HG03159 (cell line): ENCODE results near the gene GGA2.

Experiments
- ATAC-seq: cut with Tn5 transposase; IDR thresholded peaks from one replicate; pipeline ENCODE4 v1.9.1; 2021; ENCODE audit warnings: mild to moderate bottlenecking, moderate library complexity; ENCODE audit not compliant: unreplicated experiment

GGA2 gene

DNA sequence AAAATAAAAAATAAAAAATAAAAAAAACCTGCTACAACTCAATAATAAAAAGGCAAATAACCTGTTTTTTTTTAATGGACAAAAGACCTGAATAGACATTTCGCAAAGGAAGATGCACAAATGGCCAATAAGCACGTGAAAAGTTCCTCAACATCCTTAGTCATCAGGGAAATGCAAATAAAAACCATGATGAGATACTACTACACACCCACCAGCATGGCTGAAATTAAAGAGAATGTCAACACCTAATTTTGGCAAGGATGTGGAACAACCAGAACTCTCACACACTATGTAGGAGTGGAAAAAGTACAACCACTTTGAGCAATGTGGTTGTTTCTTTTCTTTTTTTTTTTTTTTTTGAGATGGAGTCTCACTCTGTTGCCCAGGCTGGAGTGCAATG, 81.9 kb downstream of the GGA2 start:
- no peak for ATAC-seq

DNA sequence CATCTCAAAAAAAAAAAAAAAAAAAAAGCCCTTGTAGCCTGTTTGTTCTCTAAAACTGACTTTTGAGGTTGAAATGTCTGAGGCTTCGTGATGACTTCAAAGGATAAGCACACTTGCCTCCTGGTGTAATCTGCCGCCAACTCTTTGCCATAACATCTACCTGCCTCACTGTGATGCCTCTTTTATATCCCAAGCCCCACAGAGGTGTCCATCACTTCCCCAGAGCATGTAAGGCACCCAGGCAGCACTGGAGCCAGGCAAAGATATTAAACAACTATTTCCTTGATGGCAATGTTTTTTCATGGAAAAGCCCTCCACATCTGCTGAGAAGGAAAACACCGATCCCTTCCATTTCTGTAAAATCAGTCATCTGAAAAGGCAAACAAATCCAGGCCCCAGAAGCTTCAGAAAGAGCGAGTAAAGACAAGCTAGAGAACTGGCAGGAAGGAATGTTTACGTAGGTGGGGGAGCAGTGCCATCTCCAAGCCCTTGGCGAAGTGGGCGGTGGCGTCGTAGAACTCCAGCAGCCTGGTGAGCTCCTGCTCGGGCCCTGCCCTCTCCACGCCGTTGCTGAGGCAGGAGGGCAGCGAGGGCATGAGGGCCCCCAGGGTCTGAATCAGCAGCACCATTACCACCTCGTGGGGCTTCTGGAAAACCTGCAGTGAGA, 85.9 kb downstream of the GGA2 start:
- no peak for ATAC-seq

DNA sequence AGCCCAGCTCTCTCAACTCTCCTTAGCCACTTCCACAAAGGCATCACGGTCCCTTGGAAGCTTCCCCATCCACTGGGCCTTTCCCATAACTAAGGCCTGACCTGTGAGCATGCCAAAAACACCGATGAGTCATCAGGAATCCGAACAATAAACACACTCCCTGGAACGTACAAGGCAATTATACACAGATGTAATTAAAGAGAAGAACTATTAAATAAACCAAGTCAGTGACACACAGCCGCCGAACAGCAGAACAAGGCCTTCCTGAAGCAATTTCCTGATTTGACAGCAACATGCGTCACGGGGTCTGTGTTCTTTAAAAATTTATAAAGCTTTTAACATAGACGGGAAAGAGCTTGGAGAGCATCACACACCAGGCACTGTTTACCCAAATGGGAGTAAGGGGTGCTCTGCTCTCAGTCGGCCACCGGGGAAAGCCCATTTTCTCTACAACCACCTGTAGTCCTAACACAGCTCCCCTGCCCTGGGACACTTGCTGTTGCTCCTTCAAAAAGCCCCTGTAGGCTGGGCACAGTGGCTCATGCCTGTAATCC, 86.7 kb downstream of the GGA2 start:
- no peak for ATAC-seq

DNA sequence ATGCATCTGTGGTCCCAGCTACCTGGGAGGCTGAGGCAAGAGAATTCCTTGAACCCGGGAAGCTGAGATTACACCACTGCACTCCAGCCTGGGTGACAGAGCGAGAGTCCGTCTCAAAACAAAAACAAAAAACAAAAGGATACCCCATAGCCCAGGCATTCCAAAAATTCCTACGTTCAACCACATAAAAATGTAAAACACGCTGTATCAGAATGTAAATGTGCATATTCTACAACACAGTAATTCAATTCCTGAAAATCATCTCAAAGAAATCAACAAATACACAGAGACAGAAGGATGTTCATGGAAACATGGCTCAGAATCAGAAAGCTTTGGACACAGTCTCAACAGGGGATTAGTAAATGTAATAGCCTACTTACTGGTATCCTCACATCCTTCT, 90.3 kb downstream of the GGA2 start:
- no peak for ATAC-seq

DNA sequence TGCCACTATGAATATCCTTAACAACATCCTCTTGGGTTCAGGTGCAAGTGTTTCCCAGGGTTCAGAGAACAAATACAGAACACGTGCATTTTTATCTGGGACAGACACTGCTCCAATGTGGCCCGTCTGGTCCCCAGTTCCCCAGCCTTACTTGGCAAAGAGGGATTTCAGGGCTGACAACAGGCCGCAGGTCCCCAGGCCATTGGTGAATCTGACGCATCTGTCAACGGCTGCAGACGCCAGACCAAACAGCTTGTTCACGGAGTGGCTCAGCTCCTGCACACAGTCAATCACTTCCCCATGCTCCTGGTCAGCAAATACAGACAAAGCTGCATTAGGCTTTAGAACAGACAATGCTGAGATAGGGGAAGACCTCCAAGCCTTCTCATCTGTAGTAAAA, 93.5 kb downstream of the GGA2 start:
- ATAC-seq: no peak

DNA sequence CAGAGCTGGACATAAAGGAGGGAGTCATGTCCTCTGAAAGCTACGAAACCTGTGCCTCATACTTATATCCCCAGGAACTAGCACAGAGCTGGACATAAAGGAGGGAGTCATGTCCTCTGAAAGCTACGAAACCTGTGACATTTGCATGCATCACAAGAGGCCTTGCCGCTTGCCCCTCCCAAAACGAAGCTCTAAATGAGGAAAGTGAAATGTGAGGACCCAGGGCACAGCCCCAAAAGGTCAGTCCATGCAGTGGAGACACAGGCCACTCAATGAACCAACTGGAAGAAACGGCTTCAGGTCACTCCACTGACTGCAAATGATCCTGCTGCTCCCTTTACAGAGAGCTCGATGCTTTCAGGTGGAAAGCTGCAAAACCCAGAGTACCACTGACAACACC, 95.6 kb downstream of the GGA2 start:
- ATAC-seq: no peak
